Keratinocyte (primary cell): Measurements from ENCODE around the gene CTNNA3. TPM values are rescaled to one million over a fixed set of nuclear protein-coding genes. Genes with fewer than 3 reads are reported as not detected.

ENCODE experiments used
- DNase-seq: peaks from one replicate; pipeline ENCODE4 v3.0.0-alpha.2; 2011; ENCODE audit warnings: low read depth, missing footprints, low spot score
- FAIRE-seq: peaks from 2 replicates; lab custom pipeline; 2011; peaks lifted over from hg19 to GRCh38; lab: Jason Lieb, UNC
- H2AFZ ChIP-seq: 2 replicates; pipeline ENCODE4 v1.6.0; 2012; ENCODE audit warnings: low read length, control low read depth, inconsistent platforms; ENCODE audit not compliant: control insufficient read depth
- H3K27ac ChIP-seq: 2 replicates; pipeline ENCODE4 v1.5.1; 2011; ENCODE audit warnings: low read length; ENCODE audit not compliant: control insufficient read depth, insufficient read depth
- H3K27me3 ChIP-seq: 3 replicates; pipeline ENCODE4 v1.6.0; 2011; ENCODE audit warnings: low read length; ENCODE audit not compliant: control insufficient read depth, insufficient read depth; ENCODE audit errors: extremely low read depth
- H3K36me3 ChIP-seq, 2 experiments: 2 replicates in 1 of 2; 3 replicates in 1 of 2; pipeline ENCODE4 v1.5.1; 2011; ENCODE audit warnings: low read length in 2 of 2, mild to moderate bottlenecking in 1 of 2; ENCODE audit not compliant: control insufficient read depth in 2 of 2, insufficient read depth in 2 of 2; ENCODE audit errors: extremely low read depth in 1 of 2
- H3K4me1 ChIP-seq: 3 replicates; pipeline ENCODE4 v1.5.1; 2011; ENCODE audit warnings: low read length; ENCODE audit not compliant: control insufficient read depth, insufficient read depth; ENCODE audit errors: extremely low read depth
- H3K4me2 ChIP-seq: 3 replicates; pipeline ENCODE4 v1.6.0; 2011; ENCODE audit warnings: low read depth, low read length; ENCODE audit not compliant: control insufficient read depth, insufficient read depth; ENCODE audit errors: extremely low read depth
- H3K4me3 ChIP-seq, 3 experiments: fragments of 200-600 bp in 1 of 3; sonication (generic) in 1 of 3; 2 replicates in 2 of 3; 3 replicates in 1 of 3; pipeline ENCODE4 v1.5.1; 2011 to 2016; ENCODE audit warnings: low read length in 3 of 3, mild to moderate bottlenecking in 3 of 3, control low read depth in 2 of 3, inconsistent platforms in 1 of 3, low read depth in 1 of 3, mixed read lengths in 1 of 3, mixed run types in 1 of 3, moderate library complexity in 1 of 3; ENCODE audit not compliant: control insufficient read depth in 2 of 3, insufficient read depth in 2 of 3; ENCODE audit errors: extremely low read depth in 1 of 3
- H3K79me2 ChIP-seq: 2 replicates; pipeline ENCODE4 v1.6.0; 2012; ENCODE audit warnings: low read length; ENCODE audit not compliant: control insufficient read depth, insufficient read depth
- H3K9ac ChIP-seq: 3 replicates; pipeline ENCODE4 v1.6.0; 2011; ENCODE audit warnings: low read length; ENCODE audit not compliant: control insufficient read depth, insufficient read depth; ENCODE audit errors: extremely low read depth
- H3K9me1 ChIP-seq: 3 replicates; pipeline ENCODE4 v1.6.0; 2011; ENCODE audit warnings: low read length; ENCODE audit not compliant: control insufficient read depth, insufficient read depth; ENCODE audit errors: extremely low read depth
- H3K9me3 ChIP-seq: 2 replicates; pipeline ENCODE4 v1.5.1; 2012; ENCODE audit warnings: low read depth, low read length; ENCODE audit not compliant: control insufficient read depth
- H4K20me1 ChIP-seq: 3 replicates; pipeline ENCODE4 v1.6.0; 2011; ENCODE audit warnings: low read length; ENCODE audit not compliant: control insufficient read depth, insufficient read depth; ENCODE audit errors: extremely low read depth
- EZH2 ChIP-seq: IDR thresholded peaks from one replicate; pipeline ENCODE4 v1.6.1; 2012; ENCODE audit warnings: inconsistent platforms, mild to moderate bottlenecking, low read length, moderate library complexity
- dilution Hi-C: fragments of 300-500 bp; cut with MboI; formaldehyde crosslinking; loops from one replicate; pipeline ENCODE4 v1.7.0; 2020; ENCODE audit warnings: low sequenced_read_pairs; ENCODE audit not compliant: extremely low pct_ligation_motif_present
- polyA plus RNA-seq, 5 experiments: library from polyadenylated mRNA; depleted of rRNA in 3 of 5; stranded (reverse) in 3 of 5; stranded (forward) in 1 of 5; unstranded in 1 of 5; fragments of >200 nt; gene quantifications; 1 replicate in 1 of 5; 2 replicates in 3 of 5; 3 replicates in 1 of 5; pipeline versions ENCODE4 v1.2.1 to v1.2.3, GENCODE V29; 2011 to 2012; ENCODE audit warnings: missing spikeins in 2 of 5, low read depth in 1 of 5, low replicate concordance in 1 of 5
- TF ChIP-seq, protein P1 (sequence below), 3 experiments: IDR thresholded peaks in 1 of 3; conservative IDR thresholded peaks in 1 of 3; optimal IDR thresholded peaks in 1 of 3; 2 replicates in 2 of 3; 3 replicates in 1 of 3; pipeline versions ENCODE3 to v1.5.1; 2011; ENCODE audit warnings: low read length in 3 of 3, mild to moderate bottlenecking in 3 of 3, moderate library complexity in 2 of 3, control low read depth in 1 of 3, inconsistent platforms in 1 of 3; ENCODE audit not compliant: insufficient read depth in 2 of 3; ENCODE audit errors: extremely low read depth in 1 of 3

CTNNA3 gene
- polyA plus RNA-seq, 1 donor (not counting 4 experiments of a cell fraction or from before 2014, with no cell fraction given) = 0.01 TPM

DNA sequence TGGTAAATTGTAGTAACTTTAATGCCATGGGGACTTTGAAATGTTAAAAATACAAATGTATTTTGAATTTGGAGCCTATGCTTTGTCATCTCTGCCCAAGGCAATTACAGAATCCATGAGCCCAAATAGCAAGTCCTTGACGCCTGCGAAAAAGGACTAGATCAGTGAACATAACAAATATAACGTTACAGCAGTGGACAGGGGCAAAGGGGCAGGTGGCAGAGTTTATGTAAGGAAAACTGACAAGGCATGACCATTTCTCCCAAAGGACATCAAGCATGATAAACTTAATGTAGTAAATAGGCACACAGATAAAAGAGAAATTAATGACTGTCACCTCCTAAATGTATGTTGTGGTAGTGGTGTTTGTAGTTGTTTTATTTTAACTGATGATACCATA lies 473.1 kb downstream of the CTNNA3 start:
- no peak overlapping the region for H3K9ac ChIP-seq
- H3K4me1 ChIP-seq = no peaks in the 10 kb centered on the region
- TF ChIP-seq EZH2 = no peak
- TF ChIP-seq, protein P1, sequence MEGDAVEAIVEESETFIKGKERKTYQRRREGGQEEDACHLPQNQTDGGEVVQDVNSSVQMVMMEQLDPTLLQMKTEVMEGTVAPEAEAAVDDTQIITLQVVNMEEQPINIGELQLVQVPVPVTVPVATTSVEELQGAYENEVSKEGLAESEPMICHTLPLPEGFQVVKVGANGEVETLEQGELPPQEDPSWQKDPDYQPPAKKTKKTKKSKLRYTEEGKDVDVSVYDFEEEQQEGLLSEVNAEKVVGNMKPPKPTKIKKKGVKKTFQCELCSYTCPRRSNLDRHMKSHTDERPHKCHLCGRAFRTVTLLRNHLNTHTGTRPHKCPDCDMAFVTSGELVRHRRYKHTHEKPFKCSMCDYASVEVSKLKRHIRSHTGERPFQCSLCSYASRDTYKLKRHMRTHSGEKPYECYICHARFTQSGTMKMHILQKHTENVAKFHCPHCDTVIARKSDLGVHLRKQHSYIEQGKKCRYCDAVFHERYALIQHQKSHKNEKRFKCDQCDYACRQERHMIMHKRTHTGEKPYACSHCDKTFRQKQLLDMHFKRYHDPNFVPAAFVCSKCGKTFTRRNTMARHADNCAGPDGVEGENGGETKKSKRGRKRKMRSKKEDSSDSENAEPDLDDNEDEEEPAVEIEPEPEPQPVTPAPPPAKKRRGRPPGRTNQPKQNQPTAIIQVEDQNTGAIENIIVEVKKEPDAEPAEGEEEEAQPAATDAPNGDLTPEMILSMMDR (optimal IDR thresholded peaks at IDR 0.05 in 1 of 3, IDR thresholded peaks at IDR 0.05 in 1 of 3, conservative IDR thresholded peaks at IDR 0.05 in 1 of 3; ENCODE audit: extremely low read depth in 1 of 3, insufficient read depth in 2 of 3, low read length in 3 of 3) = no peak
- H3K4me2 ChIP-seq = no peak overlapping the region
- no peaks in the 10 kb centered on the region for H3K36me3 ChIP-seq
- no peak overlapping the region for H3K27ac ChIP-seq
- H2AFZ ChIP-seq = no peak overlapping the region
- DNase-seq (no peak), FAIRE-seq (no peak)
- no peak overlapping the region for H3K4me3 ChIP-seq
- no peaks in the 10 kb centered on the region for H3K9me1 ChIP-seq
- no peaks in the 10 kb centered on the region for H4K20me1 ChIP-seq
- H3K79me2 ChIP-seq = no peaks in the 10 kb centered on the region
- H3K27me3 ChIP-seq = no peaks in the 10 kb centered on the region
- dilution Hi-C loops = no loop called here
- no peaks in the 10 kb centered on the region for H3K9me3 ChIP-seq

DNA sequence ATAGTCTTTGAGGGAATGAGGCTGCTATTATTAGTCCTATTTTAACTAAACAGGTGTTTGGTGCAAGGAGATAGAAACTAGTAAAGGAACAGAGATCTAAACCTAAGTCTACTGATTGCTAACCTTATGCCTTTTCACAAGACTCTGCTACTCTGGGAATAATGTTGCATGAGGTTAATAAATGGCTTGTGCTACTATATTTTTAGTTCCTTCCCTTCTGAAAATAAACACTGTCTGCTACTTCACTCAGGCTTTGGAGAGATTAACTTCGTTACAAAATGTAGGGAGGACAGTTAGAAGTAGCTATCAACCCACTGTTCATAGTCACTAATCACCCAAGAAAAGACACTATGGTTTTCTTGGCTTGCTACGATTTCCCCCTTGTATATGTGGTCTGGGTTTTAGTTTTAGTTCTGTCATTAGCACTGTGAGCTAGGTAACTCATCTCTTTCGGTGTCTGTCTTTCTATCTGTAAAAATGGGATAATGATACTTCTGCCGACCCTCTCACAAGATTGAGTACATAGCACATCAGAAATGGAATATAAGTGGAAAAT lies 474.0 kb downstream of the CTNNA3 start:
- Histone ChIP-seq H3K9ac (no peak overlapping the region), H3K79me2 (no peaks in the 10 kb centered on the region), H3K36me3 (no peaks in the 10 kb centered on the region), H3K4me1 (no peaks in the 10 kb centered on the region), H2AFZ (no peak overlapping the region), H3K9me3 (no peaks in the 10 kb centered on the region), H4K20me1 (no peaks in the 10 kb centered on the region), H3K27ac (no peak overlapping the region), H3K4me2 (no peak overlapping the region), H3K27me3 (no peaks in the 10 kb centered on the region), H3K4me3 (no peak overlapping the region), H3K9me1 (no peaks in the 10 kb centered on the region)
- dilution Hi-C loops = no loop called here
- DNase-seq = no peak
- no peak for TF ChIP-seq EZH2
- TF ChIP-seq, protein P1 (optimal IDR thresholded peaks at IDR 0.05 in 1 of 3, IDR thresholded peaks at IDR 0.05 in 1 of 3, conservative IDR thresholded peaks at IDR 0.05 in 1 of 3; ENCODE audit: extremely low read depth in 1 of 3, insufficient read depth in 2 of 3, low read length in 3 of 3) = no peak
- FAIRE-seq = no peak
